ENCODE measurements around the gene SLC17A1. TPM values are rescaled to one million over a fixed set of nuclear protein-coding genes. Genes with fewer than 3 reads are reported as not detected.

SLC17A1 gene
- total and polyA plus RNA-seq, 2 donors (not counting 3 experiments of a cell fraction or from before 2014, with no cell fraction given) = not detected

GRCh38 chr6:25743868-25744267 is 88.0 kb downstream of the SLC17A1 start:
- FAIRE-seq (no peak), DNase-seq (ENCODE audit: low read depth, low spot score) (no peak)
- Histone ChIP-seq H3K36me3 (ENCODE audit: control insufficient read depth in 2 of 2, extremely low read depth in 1 of 2, insufficient read depth in 2 of 2, low read length in 2 of 2) (no peaks in the 10 kb centered on the region), H3K4me3 (replicated peaks in 1 of 3; ENCODE audit: insufficient read depth in 1 of 3, low read depth in 1 of 3, low read length in 3 of 3) (no peak overlapping the region), H3K4me1 (ENCODE audit: control insufficient read depth, extremely low read depth, insufficient read depth, low read length) (no peaks in the 10 kb centered on the region), H3K4me2 (ENCODE audit: insufficient read depth, low read length) (no peak overlapping the region), H3K9me3 (replicated peaks; ENCODE audit: control insufficient read depth, insufficient read depth, low read length) (no peaks in the 10 kb centered on the region), H4K20me1 (replicated peaks; ENCODE audit: control insufficient read depth, extremely low read depth, insufficient read depth, low read length) (no peaks in the 10 kb centered on the region), H3K9ac (replicated peaks; ENCODE audit: extremely low read depth, insufficient read depth, low read length) (no peak overlapping the region), H3K9me1 (replicated peaks; ENCODE audit: control insufficient read depth, extremely low read depth, insufficient read depth, low read length) (no peaks in the 10 kb centered on the region), H3K27me3 (ENCODE audit: control insufficient read depth in 2 of 2, insufficient read depth in 2 of 2, low read length in 2 of 2) (no peaks in the 10 kb centered on the region), H3K79me2 (ENCODE audit: control insufficient read depth, insufficient read depth, low read length) (no peaks in the 10 kb centered on the region), H3K27ac (ENCODE audit: insufficient read depth, low read depth, low read length) (no peak overlapping the region), H2AFZ (ENCODE audit: low read depth, low read length) (no peak overlapping the region)
- POLR2A ChIA-PET = no interaction called here
- TF ChIP-seq MAX (IDR thresholded peaks at IDR 0.05; ENCODE audit: insufficient read depth, insufficient read length) (no peak), JUN (IDR thresholded peaks at IDR 0.05; ENCODE audit: borderline replicate concordance, insufficient read depth, insufficient read length, low read depth) (no peak), POLR2A (IDR thresholded peaks at IDR 0.05; ENCODE audit: low read depth, low read length) (no peak), MYC (IDR thresholded peaks at IDR 0.05; ENCODE audit: low read depth, low read length) (no peak), POLR2AphosphoS5 (IDR thresholded peaks at IDR 0.05; ENCODE audit: insufficient read depth, low read depth, low read length) (no peak), EZH2 (IDR thresholded peaks at IDR 0.05; ENCODE audit: borderline replicate concordance, low read depth, low read length, severe bottlenecking) (no peak), FOS (IDR thresholded peaks at IDR 0.05; ENCODE audit: borderline replicate concordance, insufficient read depth, low read length) (no peak), GATA2 (IDR thresholded peaks at IDR 0.05; ENCODE audit: insufficient read depth, insufficient read length, low read depth, low read length) (no peak)
- TF ChIP-seq, protein P1, sequence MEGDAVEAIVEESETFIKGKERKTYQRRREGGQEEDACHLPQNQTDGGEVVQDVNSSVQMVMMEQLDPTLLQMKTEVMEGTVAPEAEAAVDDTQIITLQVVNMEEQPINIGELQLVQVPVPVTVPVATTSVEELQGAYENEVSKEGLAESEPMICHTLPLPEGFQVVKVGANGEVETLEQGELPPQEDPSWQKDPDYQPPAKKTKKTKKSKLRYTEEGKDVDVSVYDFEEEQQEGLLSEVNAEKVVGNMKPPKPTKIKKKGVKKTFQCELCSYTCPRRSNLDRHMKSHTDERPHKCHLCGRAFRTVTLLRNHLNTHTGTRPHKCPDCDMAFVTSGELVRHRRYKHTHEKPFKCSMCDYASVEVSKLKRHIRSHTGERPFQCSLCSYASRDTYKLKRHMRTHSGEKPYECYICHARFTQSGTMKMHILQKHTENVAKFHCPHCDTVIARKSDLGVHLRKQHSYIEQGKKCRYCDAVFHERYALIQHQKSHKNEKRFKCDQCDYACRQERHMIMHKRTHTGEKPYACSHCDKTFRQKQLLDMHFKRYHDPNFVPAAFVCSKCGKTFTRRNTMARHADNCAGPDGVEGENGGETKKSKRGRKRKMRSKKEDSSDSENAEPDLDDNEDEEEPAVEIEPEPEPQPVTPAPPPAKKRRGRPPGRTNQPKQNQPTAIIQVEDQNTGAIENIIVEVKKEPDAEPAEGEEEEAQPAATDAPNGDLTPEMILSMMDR (IDR thresholded peaks at IDR 0.05; ENCODE audit: extremely low read depth in 1 of 2, insufficient read depth in 1 of 2, low read depth in 1 of 2, low read length in 2 of 2) = no peak
- dilution Hi-C loops (cut with MboI; ENCODE audit: extremely low pct_ligation_motif_present, low sequenced_read_pairs) = no loop called here
- intact Hi-C loops (cut with micrococcal nuclease) = no loop called here
- CTCF ChIA-PET = interaction anchor here (0.7 kb wide), 1 partner anchor 10 kb away, joined by 3 read pairs; no protein-coding TSS in a partner anchor
- BruUV-seq (replicated peaks) = no TSS peak

Data from endothelial cell of umbilical vein (primary cell).